HepG2 (cell line): ENCODE data around the gene FAH. TPM values are rescaled to one million over a fixed set of nuclear protein-coding genes. Genes with fewer than 3 reads are reported as not detected.
A peak's percentile ranks its signal among the peaks of the same experiment; 100 is the strongest.

Experiments used
- ATAC-seq: fragments of 200-7000 bp; cut with Tn5 transposase; 3 replicates; pipeline ENCODE4 v1.9.1; 2020; ENCODE audit warnings: mild to moderate bottlenecking, moderate library complexity
- BruUV-seq: library from RNA; stranded (reverse); fragments of 400-500 nt; replicated peaks from 2 replicates; lab custom pipeline; 2021; lab: Mats Ljungman, UMichigan
- CTCF ChIA-PET: fragments of 300-600 bp; formaldehyde crosslinking; extraction: SDS; loops from one replicate; lab custom pipeline; 2021; ENCODE audit warnings: low total read pairs, inconsistent platforms, low intra/inter-chr PET ratio; lab: Yijun Ruan, JAX
- POLR2A ChIA-PET: fragments of 350-600 bp; sonication (Branson Sonifier 250); formaldehyde crosslinking; loops from one replicate; lab custom pipeline; 2020; ENCODE audit warnings: antibody characterized with exemption, inconsistent platforms; lab: Yijun Ruan, JAX
- DNase-seq: peaks from one replicate; pipeline ENCODE4 v3.0.0-alpha.2; 2015; ENCODE audit warnings: low spot score
- FAIRE-seq: peaks from 3 replicates; lab custom pipeline; 2011; peaks lifted over from hg19 to GRCh38; lab: Jason Lieb, UNC
- H2AFZ ChIP-seq: one replicate; pipeline ENCODE4 v1.6.1; 2011; ENCODE audit warnings: low read length, inconsistent platforms
- H3K27ac ChIP-seq: fragments of 300-600 bp; 3 replicates; pipeline ENCODE4 v1.8.0; 2011; ENCODE audit warnings: mixed run types, mild to moderate bottlenecking, mixed read lengths, low read length, inconsistent platforms; ENCODE audit not compliant: insufficient read depth; ENCODE audit errors: extremely low read length
- H3K27me3 ChIP-seq, 2 experiments: fragments of 200-600 bp in 1 of 2; 2 replicates in 1 of 2; 3 replicates in 1 of 2; pipeline versions ENCODE4 v1.6.0 to v1.8.0; 2011; ENCODE audit warnings: low read length in 2 of 2, mild to moderate bottlenecking in 2 of 2, moderate library complexity in 2 of 2, inconsistent platforms in 1 of 2; ENCODE audit not compliant: insufficient read depth in 2 of 2, control insufficient read depth in 1 of 2
- H3K36me3 ChIP-seq, 2 experiments: fragments of 200-600 bp in 1 of 2; replicated peaks in 1 of 2; 2 replicates in 1 of 2; 3 replicates in 1 of 2; pipeline versions ENCODE4 v1.5.1 to v1.8.0; 2011; ENCODE audit warnings: low read length in 2 of 2, inconsistent platforms in 1 of 2; ENCODE audit not compliant: insufficient read depth in 2 of 2, control insufficient read depth in 1 of 2
- H3K4me1 ChIP-seq: 2 replicates; pipeline ENCODE4 v1.5.1; 2012; ENCODE audit warnings: low read length, inconsistent platforms; ENCODE audit not compliant: insufficient read depth
- H3K4me2 ChIP-seq: 2 replicates; pipeline ENCODE4 v1.6.0; 2011; ENCODE audit warnings: low read depth, low read length, inconsistent platforms
- H3K4me3 ChIP-seq, 3 experiments: fragments of 200-600 bp in 1 of 3; sonication (generic), shearing (Covaris generic) in 1 of 3; replicated peaks in 1 of 3; 2 replicates each; pipeline ENCODE4 v1.5.1; 2011 to 2016; ENCODE audit warnings: low read length in 3 of 3, inconsistent platforms in 2 of 3, low read depth in 2 of 3, mild to moderate bottlenecking in 2 of 3, control low read depth in 1 of 3, mixed read lengths in 1 of 3; ENCODE audit not compliant: insufficient read depth in 1 of 3
- H3K79me2 ChIP-seq: one replicate; pipeline ENCODE4 v1.6.1; 2011; ENCODE audit warnings: low read length, inconsistent platforms; ENCODE audit not compliant: insufficient read depth
- H3K9ac ChIP-seq: 2 replicates; pipeline ENCODE4 v1.6.0; 2011; ENCODE audit warnings: mild to moderate bottlenecking, low read depth, low read length, inconsistent platforms; ENCODE audit not compliant: insufficient read depth
- H3K9me3 ChIP-seq: 2 replicates; pipeline ENCODE4 v1.5.1; 2012; ENCODE audit warnings: mild to moderate bottlenecking, low read length
- H4K20me1 ChIP-seq: 2 replicates; pipeline ENCODE4 v1.6.0; 2011; ENCODE audit warnings: inconsistent platforms, mild to moderate bottlenecking, low read length, moderate library complexity; ENCODE audit not compliant: insufficient read depth
- BCL6 ChIP-seq: IDR thresholded peaks from 2 replicates; pipeline ENCODE4 v1.6.1; 2016; ENCODE audit warnings: missing genetic modification reagents, missing compliant biosample characterization
- HDAC2 ChIP-seq: sonication (generic); formaldehyde crosslinking; IDR thresholded peaks from 2 replicates; pipeline ENCODE4 v1.4.0; 2020; ENCODE audit warnings: missing genetic modification reagents
- HNRNPK ChIP-seq: fragments of 200-400 bp; formaldehyde crosslinking; IDR thresholded peaks from 2 replicates; pipeline ENCODE4 v1.6.1; 2018; ENCODE audit warnings: low read length, low read depth, moderate library complexity, mild to moderate bottlenecking; ENCODE audit not compliant: poor library complexity, severe bottlenecking
- KDM5A ChIP-seq: fragments of 200-600 bp; sonication (generic); IDR thresholded peaks from 2 replicates; pipeline ENCODE4 v1.7.0; 2018; ENCODE audit warnings: antibody characterized with exemption, mild to moderate bottlenecking, low read length, borderline replicate concordance
- NR2F6 ChIP-seq, 2 experiments: IDR thresholded peaks; 2 replicates each; pipeline ENCODE4 v1.6.1; 2016; ENCODE audit warnings: antibody characterized with exemption in 1 of 2, mild to moderate bottlenecking in 1 of 2
- PAF1 ChIP-seq: IDR thresholded peaks from 2 replicates; pipeline ENCODE4 v1.6.1; 2016; ENCODE audit warnings: missing genetic modification reagents, missing compliant biosample characterization
- RAD21 ChIP-seq: fragments of 450-650 bp; formaldehyde crosslinking; IDR thresholded peaks from 2 replicates; pipeline ENCODE4 v1.5.0; 2020; ENCODE audit warnings: mild to moderate bottlenecking
- RBM22 ChIP-seq: fragments of 200-400 bp; formaldehyde crosslinking; optimal IDR thresholded peaks from 2 replicates; pipeline ENCODE3; 2017; ENCODE audit warnings: mild to moderate bottlenecking, low read length, moderate library complexity
- SMC3 ChIP-seq: IDR thresholded peaks from 2 replicates; pipeline ENCODE4 v1.6.1; 2011; ENCODE audit warnings: low read length, improper control_type of control experiment
- SP4 ChIP-seq: sonication (generic); formaldehyde crosslinking; IDR thresholded peaks from 2 replicates; pipeline ENCODE4 v1.8.1; 2023; ENCODE audit warnings: mild to moderate bottlenecking, missing genetic modification reagents
- ZBTB10 ChIP-seq: sonication (generic); formaldehyde crosslinking; IDR thresholded peaks from 2 replicates; pipeline ENCODE4 v1.4.0; 2020; ENCODE audit warnings: missing genetic modification reagents, borderline replicate concordance
- ZBTB4 ChIP-seq: sonication (generic); formaldehyde crosslinking; IDR thresholded peaks from 2 replicates; pipeline ENCODE4 v1.4.0; 2020; ENCODE audit warnings: missing genetic modification reagents, mild to moderate bottlenecking, borderline replicate concordance
- ZNF574 ChIP-seq: sonication (generic); formaldehyde crosslinking; IDR thresholded peaks from 2 replicates; pipeline ENCODE4 v1.4.0; 2020; ENCODE audit warnings: missing genetic modification reagents
- ZNF768 ChIP-seq: sonication (generic); formaldehyde crosslinking; IDR thresholded peaks from 2 replicates; pipeline ENCODE4 v1.4.0; 2020; ENCODE audit warnings: missing genetic modification reagents
- ZNF773 ChIP-seq: sonication (generic); formaldehyde crosslinking; IDR thresholded peaks from 2 replicates; pipeline ENCODE4 v1.4.0; 2020; ENCODE audit warnings: missing genetic modification reagents, borderline replicate concordance
- WGBS: methylation state at CpG from one replicate; pipeline ENCODE4 v1.1.6; 2017; ENCODE audit warnings: low lambda C conversion rate; 5-methylcytosine and 5-hydroxymethylcytosine counted together
- in situ Hi-C: cut with HindIII; loops from 2 replicates; pipeline ENCODE4 v1.10.0; 2017; ENCODE audit warnings: low pct_unique_long_range_greater_than_20kb; ENCODE audit not compliant: extremely low pct_ligation_motif_present
- intact Hi-C: fragments of 100-400 bp; cut with micrococcal nuclease; formaldehyde crosslinking; loops from one replicate; pipeline ENCODE4 v1.10.0; 2022; ENCODE audit not compliant: unreplicated experiment
- polyA plus RNA-seq, 8 experiments: library from polyadenylated mRNA; depleted of rRNA in 3 of 8; stranded (reverse) in 7 of 8; unstranded in 1 of 8; fragments of >200 nt; fragmentation: Illumina TruSeq in 4 of 8; extraction: Trizol in 4 of 8; gene quantifications; 2 replicates each; pipeline versions ENCODE4 v1.2.1 to v1.2.3, GENCODE V29; 2011 to 2016; ENCODE audit warnings: low read depth in 4 of 8, missing spikeins in 1 of 8, mixed read lengths in 1 of 8; ENCODE audit not compliant: insufficient read depth in 1 of 8
- total RNA-seq, 5 experiments: library from RNA; depleted of rRNA; stranded (reverse); fragments of >200 nt; fragmentation: Illumina TruSeq; extraction: Trizol; gene quantifications; 2 replicates each; pipeline ENCODE4 v1.2.3, GENCODE V29; 2016; ENCODE audit warnings: low read depth in 1 of 5

Gene FAH
- total and polyA plus RNA-seq, 2 of the 13 experiments (the other 11 are each of a cell fraction or from before 2014, with no cell fraction given), result 36.6 to 75.0 TPM

GRCh38 chr15:80234883-80235282 is 82.1 kb downstream of the FAH start:
- H3K36me3 ChIP-seq, result no peaks in the 10 kb centered on the region
- FAIRE-seq, result no peak
- H3K4me3 ChIP-seq, result no peak overlapping the region
- no peak overlapping the region for H3K4me2 ChIP-seq
- H2AFZ ChIP-seq, result no peak overlapping the region
- H3K27me3 ChIP-seq, result no peaks in the 10 kb centered on the region
- H3K79me2 ChIP-seq, result no peaks in the 10 kb centered on the region
- H3K9ac ChIP-seq, result no peak overlapping the region
- ChIA-PET POLR2A (no interaction called here), CTCF (interaction anchor here (0.7 kb wide), 1 partner anchor 175 kb away, joined by 4 read pairs; no protein-coding TSS in a partner anchor)
- no TSS peak for BruUV-seq
- H3K4me1 ChIP-seq, result no peaks in the 10 kb centered on the region
- in situ Hi-C loops (no loop called here), intact Hi-C loops (no loop called here)
- no peak for DNase-seq
- H3K9me3 ChIP-seq, result no peaks in the 10 kb centered on the region
- peak; percentile 78 for ATAC-seq
- H4K20me1 ChIP-seq, result no peaks in the 10 kb centered on the region
- WGBS, result 13% methylated on average over 1 of the region's 4 CpGs
- H3K27ac ChIP-seq, result no peak overlapping the region
- no peak for TF ChIP-seq ZNF773 (CRISPR knock-in tag)
- TF ChIP-seq BCL6 (CRISPR knock-in tag), result no peak
- TF ChIP-seq NR2F6 (IDR thresholded peaks at IDR 0.05), result no peak
- TF ChIP-seq NR2F6 (CRISPR knock-in tag; IDR thresholded peaks at IDR 0.05), result no peak
- peak; percentile 94 for TF ChIP-seq ZNF768 (CRISPR knock-in tag)
- TF ChIP-seq ZNF574 (CRISPR knock-in tag), result peak; percentile 50; the same call in 1 of the 2 replicates
- no peak for TF ChIP-seq SP4 (CRISPR knock-in tag)
- peak; percentile 49; the same call in 1 of the 2 replicates for TF ChIP-seq SMC3
- TF ChIP-seq ZBTB10, result no peak
- TF ChIP-seq ZBTB4 (CRISPR knock-in tag), result no peak
- no peak for TF ChIP-seq RBM22
- TF ChIP-seq RAD21 (CRISPR knock-in tag), result peak; percentile 30; the same call in 1 of the 2 replicates
- no peak for TF ChIP-seq HNRNPK
- TF ChIP-seq KDM5A, result no peak
- TF ChIP-seq HDAC2 (CRISPR knock-in tag), result no peak
- TF ChIP-seq PAF1 (CRISPR knock-in tag), result no peak
